Loucy (cell line): Measurements from ENCODE around the gene SUN5.

Experiments used
- H2AFZ ChIP-seq: fragments of 200-600 bp; sonication (generic); 2 replicates; pipeline ENCODE4 v1.6.0; 2016; ENCODE audit warnings: antibody characterized with exemption, mild to moderate bottlenecking, low read length, moderate library complexity
- H3F3A ChIP-seq: fragments of 200-600 bp; 2 replicates; pipeline ENCODE4 v1.6.0; 2016; ENCODE audit warnings: antibody characterized with exemption, low read depth, mild to moderate bottlenecking
- H3K27me3 ChIP-seq: fragments of 200-600 bp; sonication (generic); 2 replicates; pipeline ENCODE4 v1.6.1; 2014; ENCODE audit warnings: low read length, mild to moderate bottlenecking; ENCODE audit not compliant: insufficient read depth, poor library complexity, severe bottlenecking
- H3K36me3 ChIP-seq: fragments of 200-600 bp; sonication (generic); 2 replicates; pipeline ENCODE4 v1.6.1; 2016; ENCODE audit warnings: low read length; ENCODE audit not compliant: insufficient read depth
- H3K4me1 ChIP-seq: fragments of 200-600 bp; sonication (generic); 2 replicates; pipeline ENCODE4 v1.5.1; 2014; ENCODE audit warnings: low read length, mild to moderate bottlenecking; ENCODE audit not compliant: insufficient read depth, poor library complexity, severe bottlenecking
- H3K4me2 ChIP-seq: fragments of 200-600 bp; sonication (generic); 2 replicates; pipeline ENCODE4 v1.6.0; 2014; ENCODE audit warnings: antibody characterized with exemption, low read length, low read depth, mild to moderate bottlenecking; ENCODE audit not compliant: poor library complexity, severe bottlenecking
- H3K4me3 ChIP-seq: fragments of 200-600 bp; sonication (generic); 2 replicates; pipeline ENCODE4 v1.5.1; 2014; ENCODE audit warnings: low read length, mild to moderate bottlenecking, mixed read lengths; ENCODE audit not compliant: poor library complexity, severe bottlenecking
- H3K79me2 ChIP-seq: fragments of 200-600 bp; sonication (generic); 2 replicates; pipeline ENCODE4 v1.6.1; 2014; ENCODE audit warnings: low read length; ENCODE audit not compliant: insufficient read depth
- H3K9ac ChIP-seq: fragments of 200-600 bp; sonication (generic); 2 replicates; pipeline ENCODE4 v1.6.0; 2014; ENCODE audit warnings: mild to moderate bottlenecking, low read depth, low read length, moderate library complexity; ENCODE audit not compliant: poor library complexity, severe bottlenecking
- H3K9me2 ChIP-seq: fragments of 200-600 bp; sonication (generic); replicated peaks from 2 replicates; pipeline ENCODE4 v1.6.1; 2016; ENCODE audit warnings: low read depth, low read length, mixed read lengths
- H3K9me3 ChIP-seq: fragments of 200-600 bp; sonication (generic); 2 replicates; pipeline ENCODE4 v1.6.1; 2014; ENCODE audit warnings: mild to moderate bottlenecking, antibody characterized with exemption, low read length, low read depth; ENCODE audit not compliant: insufficient read depth
- H4K20me1 ChIP-seq: fragments of 200-600 bp; sonication (generic); 2 replicates; pipeline ENCODE4 v1.6.0; 2014; ENCODE audit warnings: antibody characterized with exemption, low read length, mild to moderate bottlenecking; ENCODE audit not compliant: insufficient read depth, poor library complexity, severe bottlenecking
- EZH2phosphoT487 ChIP-seq: fragments of 200-600 bp; IDR thresholded peaks from 2 replicates; pipeline ENCODE4 v1.6.1; 2018; ENCODE audit warnings: antibody characterized with exemption, mild to moderate bottlenecking, moderate library complexity, borderline replicate concordance
- TF ChIP-seq, protein P1 (sequence below): fragments of 200-600 bp; sonication (generic); conservative IDR thresholded peaks from 2 replicates; pipeline ENCODE4 v1.5.1; 2014; ENCODE audit warnings: mild to moderate bottlenecking, antibody characterized with exemption, low read length

The SUN5 gene

GRCh38 chr20:33030076-33030475 is 25.8 kb upstream of the SUN5 start:
- Histone ChIP-seq H3K9ac (no peak overlapping the region), H3K4me3 (no peak overlapping the region), H3K36me3 (no peaks in the 10 kb centered on the region), H3F3A (no peaks in the 10 kb centered on the region), H2AFZ (no peak overlapping the region), H4K20me1 (no peaks in the 10 kb centered on the region), H3K4me2 (no peak overlapping the region), H3K9me2 (no peaks in the 10 kb centered on the region), H3K27me3 (no peaks in the 10 kb centered on the region), H3K9me3 (no peaks in the 10 kb centered on the region), H3K79me2 (no peaks in the 10 kb centered on the region), H3K4me1 (no peaks in the 10 kb centered on the region)
- no peak for TF ChIP-seq EZH2phosphoT487
- TF ChIP-seq, protein P1, sequence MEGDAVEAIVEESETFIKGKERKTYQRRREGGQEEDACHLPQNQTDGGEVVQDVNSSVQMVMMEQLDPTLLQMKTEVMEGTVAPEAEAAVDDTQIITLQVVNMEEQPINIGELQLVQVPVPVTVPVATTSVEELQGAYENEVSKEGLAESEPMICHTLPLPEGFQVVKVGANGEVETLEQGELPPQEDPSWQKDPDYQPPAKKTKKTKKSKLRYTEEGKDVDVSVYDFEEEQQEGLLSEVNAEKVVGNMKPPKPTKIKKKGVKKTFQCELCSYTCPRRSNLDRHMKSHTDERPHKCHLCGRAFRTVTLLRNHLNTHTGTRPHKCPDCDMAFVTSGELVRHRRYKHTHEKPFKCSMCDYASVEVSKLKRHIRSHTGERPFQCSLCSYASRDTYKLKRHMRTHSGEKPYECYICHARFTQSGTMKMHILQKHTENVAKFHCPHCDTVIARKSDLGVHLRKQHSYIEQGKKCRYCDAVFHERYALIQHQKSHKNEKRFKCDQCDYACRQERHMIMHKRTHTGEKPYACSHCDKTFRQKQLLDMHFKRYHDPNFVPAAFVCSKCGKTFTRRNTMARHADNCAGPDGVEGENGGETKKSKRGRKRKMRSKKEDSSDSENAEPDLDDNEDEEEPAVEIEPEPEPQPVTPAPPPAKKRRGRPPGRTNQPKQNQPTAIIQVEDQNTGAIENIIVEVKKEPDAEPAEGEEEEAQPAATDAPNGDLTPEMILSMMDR = no peak

DNA sequence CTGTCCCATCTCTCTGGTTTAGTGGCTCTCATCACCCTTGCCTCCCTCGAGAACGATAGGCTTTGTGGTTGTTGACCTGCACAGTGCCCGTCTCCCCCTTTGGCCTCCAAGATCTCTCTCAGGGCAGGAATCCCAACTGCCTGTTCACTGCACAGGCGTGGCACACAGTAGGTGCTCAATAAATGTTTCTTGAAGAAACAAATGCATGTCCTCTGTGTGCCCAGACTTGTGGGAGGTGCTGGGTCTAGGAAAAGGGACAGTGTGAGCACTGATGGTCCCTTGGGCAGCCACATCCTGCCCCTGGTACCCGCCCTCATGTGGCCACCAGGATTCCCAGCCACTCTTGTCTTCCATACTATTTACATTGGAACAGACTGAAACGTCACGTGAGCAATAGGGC is 24.6 kb upstream of the SUN5 start:
- H3K79me2 ChIP-seq = no peaks in the 10 kb centered on the region
- H3K27me3 ChIP-seq = no peaks in the 10 kb centered on the region
- H3K4me3 ChIP-seq = no peak overlapping the region
- H3F3A ChIP-seq = no peaks in the 10 kb centered on the region
- H3K9me3 ChIP-seq = no peaks in the 10 kb centered on the region
- TF ChIP-seq EZH2phosphoT487 = no peak
- TF ChIP-seq, protein P1 = no peak
- no peaks in the 10 kb centered on the region for H4K20me1 ChIP-seq
- H3K9ac ChIP-seq = no peak overlapping the region
- H3K36me3 ChIP-seq = no peaks in the 10 kb centered on the region
- peaks cover 8% of the 10 kb centered on the region for H3K4me1 ChIP-seq
- H3K4me2 ChIP-seq = no peak overlapping the region
- no peaks in the 10 kb centered on the region for H3K9me2 ChIP-seq
- H2AFZ ChIP-seq = no peak overlapping the region

GRCh38 chr20:33027769-33028751 is 23.8 kb upstream of the SUN5 start:
- Histone ChIP-seq H3F3A (no peaks in the 10 kb centered on the region), H3K9me3 (no peaks in the 10 kb centered on the region), H3K27me3 (no peaks in the 10 kb centered on the region), H3K4me1 (peaks cover 15% of the 10 kb centered on the region), H3K9me2 (no peaks in the 10 kb centered on the region), H3K36me3 (no peaks in the 10 kb centered on the region), H2AFZ (no peak overlapping the region), H3K9ac (no peak overlapping the region), H3K79me2 (no peaks in the 10 kb centered on the region), H4K20me1 (no peaks in the 10 kb centered on the region), H3K4me3 (no peak overlapping the region), H3K4me2 (no peak overlapping the region)
- TF ChIP-seq, protein P1 = no peak
- TF ChIP-seq EZH2phosphoT487 = no peak
